Adipocyte (in vitro differentiated cells): ENCODE measurements around the gene DLEC1.

Source experiments
- DNase-seq: peaks from one replicate; pipeline ENCODE4 v3.0.0-alpha.2; 2015; ENCODE audit warnings: low read depth
- H3K27me3 ChIP-seq: replicated peaks from 2 replicates; pipeline ENCODE4 v1.7.0; 2013; ENCODE audit warnings: mild to moderate bottlenecking, low read length, moderate library complexity; ENCODE audit not compliant: control insufficient read depth, insufficient read depth
- H3K36me3 ChIP-seq: 2 replicates; pipeline ENCODE4 v1.7.0; 2013; ENCODE audit warnings: low read length, mild to moderate bottlenecking, moderate library complexity; ENCODE audit not compliant: control insufficient read depth, insufficient read depth, severe bottlenecking
- H3K4me1 ChIP-seq: 2 replicates; pipeline ENCODE4 v1.7.0; 2013; ENCODE audit warnings: mild to moderate bottlenecking, low read length, moderate library complexity; ENCODE audit not compliant: control insufficient read depth, insufficient read depth
- H3K4me3 ChIP-seq: 2 replicates; pipeline ENCODE4 v1.7.0; 2013; ENCODE audit warnings: mild to moderate bottlenecking, low read length, moderate library complexity
- H3K9ac ChIP-seq: 2 replicates; pipeline ENCODE4 v1.7.0; 2013; ENCODE audit warnings: mild to moderate bottlenecking, low read length, moderate library complexity
- H3K9me3 ChIP-seq: 2 replicates; pipeline ENCODE4 v1.7.0; 2013; ENCODE audit warnings: mild to moderate bottlenecking, low read length, moderate library complexity; ENCODE audit not compliant: control insufficient read depth

Gene DLEC1

DNA sequence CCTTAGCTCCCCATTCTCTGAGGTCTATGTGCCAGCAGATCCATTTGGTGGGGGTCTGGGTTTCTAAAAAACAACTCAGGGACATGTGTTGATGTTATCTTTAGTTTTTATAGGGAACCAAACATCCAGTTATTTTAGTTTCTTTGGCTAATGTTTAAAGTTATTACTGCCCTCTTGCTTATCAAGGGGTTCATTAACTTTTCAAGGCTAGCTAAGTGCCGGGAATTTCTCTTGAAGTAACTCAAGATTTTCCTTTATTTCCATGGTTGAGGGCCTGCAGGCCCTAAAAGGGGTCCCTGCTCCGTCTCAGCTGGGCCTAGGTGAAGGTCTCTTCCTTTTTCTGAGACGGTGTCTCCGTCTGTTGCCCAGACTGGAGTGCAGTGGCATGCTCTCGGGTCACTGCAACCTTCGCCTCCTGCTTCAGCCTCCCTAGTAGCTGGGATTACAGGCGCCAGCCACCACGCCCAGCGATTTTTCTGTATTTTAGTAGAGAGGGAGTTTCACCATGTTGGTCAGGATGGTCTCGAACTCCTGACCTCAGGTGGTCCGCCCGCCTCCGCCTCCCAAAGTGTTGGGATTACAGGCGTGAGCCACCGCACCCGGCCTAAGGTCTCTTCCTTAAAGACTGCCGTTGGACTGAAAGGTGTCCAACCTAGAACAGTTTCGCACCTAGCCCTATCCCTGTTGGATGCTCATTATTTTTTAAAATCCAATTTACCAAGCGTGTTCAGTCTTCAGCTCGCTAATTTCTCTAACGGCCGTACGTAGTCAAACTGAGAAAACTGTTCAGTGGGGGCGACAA, 125.0 kb downstream of the DLEC1 start:
- Histone ChIP-seq H3K4me1 (peaks cover 23% of the 10 kb centered on the region), H3K27me3 (no peaks in the 10 kb centered on the region), H3K4me3 (peak overlapping the region; percentile 86), H3K9ac (peak overlapping the region; percentile 92), H3K9me3 (no peaks in the 10 kb centered on the region), H3K36me3 (no peaks in the 10 kb centered on the region)
- no peak for DNase-seq

DNA sequence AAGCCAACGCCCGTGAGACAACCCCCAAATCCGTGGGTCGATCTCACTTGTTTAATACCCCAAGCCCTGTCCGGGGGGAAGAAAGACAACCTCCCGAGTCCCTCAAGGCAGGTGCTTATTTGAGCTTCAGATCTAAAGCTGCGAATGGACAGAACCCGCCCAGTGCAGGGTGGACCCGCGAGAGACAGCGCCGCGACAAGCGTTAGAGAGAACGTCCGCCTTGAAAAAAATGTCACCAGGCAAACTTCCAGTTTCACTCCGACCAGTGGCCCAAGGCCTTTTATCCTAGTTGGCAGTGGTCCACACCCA, 125.6 kb downstream of the DLEC1 start:
- Histone ChIP-seq H3K27me3 (no peaks in the 10 kb centered on the region), H3K9me3 (no peaks in the 10 kb centered on the region), H3K4me1 (peaks cover 29% of the 10 kb centered on the region), H3K9ac (peak overlapping the region; percentile 92), H3K36me3 (no peaks in the 10 kb centered on the region), H3K4me3 (peak overlapping the region; percentile 86)
- no peak for DNase-seq

DNA sequence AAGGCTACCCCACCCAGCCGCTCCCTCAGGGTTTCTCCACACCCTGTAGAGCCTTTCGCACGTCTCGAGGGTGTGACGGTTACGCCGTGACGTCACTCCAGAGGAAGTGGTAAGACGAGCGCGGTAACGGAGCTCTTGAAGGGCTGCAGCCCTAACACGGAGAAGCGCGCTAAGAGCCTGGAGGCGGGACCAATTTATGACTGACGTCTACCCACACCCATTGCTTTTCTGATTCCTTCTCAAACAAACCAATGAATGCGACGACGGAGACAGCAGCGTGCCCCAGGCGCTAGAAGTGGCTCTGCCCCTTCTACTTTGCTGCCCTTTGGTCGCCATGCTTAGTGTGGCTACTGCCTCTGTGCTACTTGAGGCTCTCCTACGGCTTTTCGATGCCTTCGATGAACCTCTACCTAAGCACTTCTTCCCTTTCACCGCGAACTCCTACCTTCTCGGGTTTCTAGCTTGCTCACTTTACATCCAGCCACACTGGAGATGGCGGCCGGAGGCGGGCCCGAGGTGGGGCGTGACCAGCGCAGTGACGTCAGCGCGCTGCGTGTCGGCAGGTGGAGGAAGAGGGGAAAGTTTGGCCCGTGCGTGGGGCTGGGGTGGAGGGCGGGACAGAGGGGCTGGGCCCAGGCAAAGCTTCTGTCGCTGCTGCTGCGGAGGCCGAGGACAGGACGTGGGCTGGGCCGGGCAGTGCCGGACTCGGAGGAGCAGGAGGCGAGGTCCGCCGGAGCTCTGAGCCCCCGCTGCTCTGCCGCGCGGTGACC, 126.1 kb downstream of the DLEC1 start, which contains the start of gene OXSR1:
TSS of gene OXSR1 (plus strand) at position 586 of the 770 bp plus-strand sequence. CDS start 340 bp downstream, outside the sequence.
- no peaks in the 10 kb centered on the region for H3K9me3 ChIP-seq
- H3K27me3 ChIP-seq: no peaks in the 10 kb centered on the region
- H3K36me3 ChIP-seq: no peaks in the 10 kb centered on the region
- H3K9ac ChIP-seq: peak within 1 kb of the TSS; percentile 92
- DNase-seq: peak; percentile 100
- peaks cover 31% of the 10 kb centered on the region for H3K4me1 ChIP-seq
- H3K4me3 ChIP-seq: peak within 1 kb of the TSS; percentile 86

DNA sequence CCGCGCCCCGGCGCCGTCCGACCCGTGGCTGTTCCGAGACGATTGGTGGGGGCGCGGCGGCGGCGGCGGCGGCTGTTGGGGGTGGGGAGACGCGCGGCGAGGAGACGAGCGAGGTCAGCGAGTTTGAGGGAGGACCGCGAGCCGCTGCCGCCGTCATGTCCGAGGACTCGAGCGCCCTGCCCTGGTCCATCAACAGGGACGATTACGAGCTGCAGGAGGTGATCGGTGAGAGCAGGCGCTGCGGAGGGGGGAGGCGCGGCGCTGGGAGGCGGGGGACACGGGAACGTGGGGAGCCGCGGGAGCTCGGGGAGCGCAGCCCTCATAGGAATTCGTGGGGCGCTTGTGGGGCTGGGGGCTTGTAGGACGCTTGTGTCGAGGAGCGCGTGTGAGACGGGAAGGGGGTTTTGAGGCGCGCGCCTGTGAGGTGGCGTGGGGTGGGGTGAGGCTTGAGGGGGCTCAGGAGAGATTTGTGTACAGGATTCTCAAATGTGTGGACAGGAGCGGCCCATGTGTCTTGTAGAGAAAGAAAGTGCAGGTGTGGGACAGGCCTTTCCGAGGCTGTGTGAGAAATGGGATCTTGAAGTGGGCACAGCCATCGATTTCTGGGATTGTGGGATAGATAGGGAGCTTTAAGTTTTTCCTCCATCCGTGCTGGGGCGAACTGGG, 126.8 kb downstream of the DLEC1 start:
- Histone ChIP-seq H3K9me3 (no peaks in the 10 kb centered on the region), H3K4me1 (peaks cover 31% of the 10 kb centered on the region), H3K27me3 (no peaks in the 10 kb centered on the region), H3K4me3 (peak overlapping the region; percentile 86), H3K9ac (peak overlapping the region; percentile 92), H3K36me3 (no peaks in the 10 kb centered on the region)
- peak; percentile 74 for DNase-seq

DNA sequence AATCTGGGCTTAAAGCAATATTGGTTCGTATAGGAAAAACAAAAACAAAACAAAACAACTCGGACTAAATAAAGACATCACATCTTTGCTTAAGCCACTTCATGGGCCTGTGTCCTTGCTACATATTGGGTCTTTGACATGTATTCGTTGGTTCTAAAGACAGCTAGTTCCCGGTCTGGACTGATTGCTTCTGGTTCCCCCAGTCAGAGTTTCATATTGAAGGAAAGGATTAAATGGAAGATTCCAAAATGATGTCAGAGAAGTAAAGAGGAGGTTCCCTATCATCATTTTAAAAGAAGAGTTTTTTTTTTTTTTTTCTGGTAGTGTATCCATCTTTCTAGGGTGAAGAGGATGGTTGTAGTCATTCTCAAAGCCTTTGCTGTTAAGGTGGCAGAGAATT, 128.6 kb downstream of the DLEC1 start:
- Histone ChIP-seq H3K27me3 (no peaks in the 10 kb centered on the region), H3K4me3 (peak overlapping the region; percentile 86), H3K4me1 (peaks cover 45% of the 10 kb centered on the region), H3K36me3 (no peaks in the 10 kb centered on the region), H3K9me3 (no peaks in the 10 kb centered on the region), H3K9ac (peak overlapping the region; percentile 61)
- peak; percentile 20 for DNase-seq

DNA sequence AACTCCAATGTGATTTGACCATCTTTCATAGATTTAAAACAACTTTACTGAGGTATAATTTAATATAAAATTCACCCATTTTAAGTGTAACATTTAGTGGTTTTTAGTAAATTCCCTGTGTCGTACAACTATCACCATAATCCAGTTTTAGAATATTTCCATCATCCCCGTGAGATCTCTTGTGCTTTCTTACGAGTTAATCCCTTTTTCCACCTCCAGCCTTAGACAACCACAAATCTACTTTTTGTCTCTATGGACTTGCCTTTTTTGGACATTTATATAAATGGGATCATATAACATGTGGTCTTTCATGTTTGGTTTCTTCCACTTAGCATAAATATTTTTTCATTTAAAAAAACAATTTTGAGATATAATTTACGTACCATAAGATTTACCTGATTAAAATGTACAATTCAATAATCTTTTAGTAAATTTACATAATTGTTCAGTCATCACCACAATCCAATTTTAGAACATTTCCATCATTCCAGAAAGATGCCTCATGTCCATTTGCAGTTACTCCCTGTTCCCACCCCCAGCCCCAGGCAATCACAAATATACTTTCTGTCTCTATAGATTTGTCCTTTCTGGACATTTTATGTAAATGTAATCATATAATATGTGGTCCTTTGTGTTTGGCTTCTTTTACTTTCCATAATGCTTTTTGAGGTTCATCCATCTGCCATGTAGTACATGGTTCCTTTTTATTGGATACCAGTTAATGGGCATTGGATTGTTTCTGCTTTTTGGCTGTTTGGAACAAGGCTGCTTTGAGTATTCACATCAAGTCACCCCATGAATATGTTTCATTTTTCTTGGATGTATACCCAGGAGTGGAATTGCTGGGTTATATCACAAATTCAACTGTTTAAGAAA, 129.4 kb downstream of the DLEC1 start:
- peak; percentile 87 for DNase-seq
- H3K36me3 ChIP-seq: no peaks in the 10 kb centered on the region
- H3K27me3 ChIP-seq: no peaks in the 10 kb centered on the region
- H3K9me3 ChIP-seq: no peaks in the 10 kb centered on the region
- H3K9ac ChIP-seq: peak overlapping the region; percentile 61
- peaks cover 49% of the 10 kb centered on the region for H3K4me1 ChIP-seq
- peak overlapping the region; percentile 86 for H3K4me3 ChIP-seq

DNA sequence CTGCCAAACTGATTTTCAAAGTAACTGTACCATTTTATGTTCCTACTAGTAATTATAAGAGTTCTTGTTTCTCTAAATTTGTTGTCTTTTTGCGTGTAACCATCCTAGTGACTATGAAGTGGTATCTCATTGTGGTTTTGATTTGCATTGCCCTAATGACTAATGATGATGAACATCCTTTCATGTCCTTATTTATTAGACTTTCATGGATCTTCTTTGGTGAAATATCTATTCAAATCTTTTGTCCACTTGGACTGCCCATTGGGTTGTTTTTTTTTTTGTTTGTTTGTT, 130.0 kb downstream of the DLEC1 start:
- DNase-seq: no peak
- H3K4me3 ChIP-seq: peak overlapping the region; percentile 86

DNA sequence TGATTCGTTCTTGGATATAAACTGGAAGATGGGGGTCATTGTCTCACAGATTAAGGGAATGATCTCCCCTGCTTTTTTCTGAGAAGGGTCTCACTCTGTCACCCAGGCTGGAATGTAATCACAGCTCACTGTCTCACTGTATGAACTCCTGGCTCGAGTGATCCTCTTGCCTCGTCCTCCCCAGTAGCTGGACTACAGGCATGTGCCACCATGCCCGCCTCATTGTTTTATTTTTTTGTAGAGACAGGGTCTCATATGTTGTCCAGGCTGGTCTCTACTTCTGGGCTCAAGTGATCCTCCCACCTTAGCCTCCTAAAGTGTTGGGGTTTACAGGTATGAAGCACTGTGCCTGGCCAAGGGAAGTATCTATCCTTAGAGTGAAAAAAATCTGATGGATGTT, 131.7 kb downstream of the DLEC1 start:
- H3K9ac ChIP-seq: no peak overlapping the region
- no peaks in the 10 kb centered on the region for H3K27me3 ChIP-seq
- no peaks in the 10 kb centered on the region for H3K9me3 ChIP-seq
- H3K4me3 ChIP-seq: no peak overlapping the region
- DNase-seq: no peak
- H3K4me1 ChIP-seq: peaks cover 63% of the 10 kb centered on the region
- no peaks in the 10 kb centered on the region for H3K36me3 ChIP-seq

More for the DNA sequence above, 130.0 kb downstream of the DLEC1 start:
- Histone ChIP-seq H3K36me3 (no peaks in the 10 kb centered on the region), H3K4me1 (peaks cover 53% of the 10 kb centered on the region), H3K27me3 (no peaks in the 10 kb centered on the region), H3K9me3 (no peaks in the 10 kb centered on the region), H3K9ac (peak overlapping the region; percentile 61)

DNA sequence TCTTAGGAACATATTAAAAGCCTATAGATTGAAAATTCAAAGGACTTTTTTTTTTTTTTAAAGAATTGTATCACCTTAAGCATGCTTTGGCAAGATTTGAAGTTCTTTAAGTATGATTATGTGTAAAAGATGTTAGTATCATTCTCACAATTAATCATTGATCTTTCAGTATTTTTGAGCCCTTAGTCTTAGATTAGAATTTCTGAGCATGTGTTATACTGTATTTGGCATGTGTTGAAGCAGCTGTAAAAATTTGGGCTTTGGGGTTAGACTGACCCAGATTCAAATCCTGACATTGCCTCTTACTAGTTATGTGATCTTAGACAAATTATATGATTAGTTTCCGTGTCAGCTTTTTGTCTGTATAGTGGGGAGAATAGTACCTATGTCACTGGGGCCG, 132.6 kb downstream of the DLEC1 start:
- Histone ChIP-seq H3K27me3 (no peaks in the 10 kb centered on the region), H3K4me1 (peaks cover 63% of the 10 kb centered on the region), H3K9me3 (no peaks in the 10 kb centered on the region), H3K36me3 (no peaks in the 10 kb centered on the region), H3K4me3 (no peak overlapping the region), H3K9ac (no peak overlapping the region)
- DNase-seq: no peak
